ENCODE data around the gene ZNF473. TPM values are rescaled to one million over a fixed set of nuclear protein-coding genes. Genes with fewer than 3 reads are reported as not detected.

ZNF473 gene
- total and polyA plus RNA-seq, 2 of the 13 experiments (the other 11 are each of a cell fraction or from before 2014, with no cell fraction given), result 5.8 to 11.9 TPM

GRCh38 chr19:49977881-49978280 is 47.9 kb upstream of the ZNF473 start:
- 93% methylated on average over 15 of the region's 18 CpGs for WGBS (ENCODE audit: low lambda C conversion rate)

DNA sequence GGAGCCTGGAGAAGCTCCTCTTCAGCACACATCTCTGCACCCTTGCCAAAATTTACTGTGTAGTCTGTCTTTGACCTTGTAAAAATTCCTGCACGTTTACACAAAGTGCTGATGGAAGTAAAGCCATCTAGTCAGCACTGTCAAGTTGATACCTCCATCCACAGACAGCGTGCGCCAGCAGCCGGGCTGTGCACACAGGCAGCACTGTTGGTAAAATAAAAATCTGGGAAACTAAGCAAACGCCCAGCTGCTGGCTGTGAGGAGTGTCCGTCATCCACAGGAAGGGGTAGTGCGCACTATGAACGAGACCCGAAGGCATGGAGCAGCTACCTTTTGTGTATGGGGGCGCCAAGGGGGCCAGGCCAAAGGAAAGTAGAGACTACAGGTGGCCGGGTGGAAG is 47.5 kb upstream of the ZNF473 start:
- DNase-seq (ENCODE audit: low spot score), result no peak
- FAIRE-seq, result no peak
- 84% methylated on average over 11 of the region's 11 CpGs for WGBS (ENCODE audit: low lambda C conversion rate)
- H3K4me1 ChIP-seq (ENCODE audit: insufficient read depth, low read length), result no peaks in the 10 kb centered on the region
- no peaks in the 10 kb centered on the region for H3K9me3 ChIP-seq (ENCODE audit: low read length)
- no peak for TF ChIP-seq STAG1 (CRISPR knock-in tag; IDR thresholded peaks at IDR 0.05)
- H3K27ac ChIP-seq (ENCODE audit: extremely low read length, insufficient read depth, low read length), result no peak overlapping the region
- H3K4me3 ChIP-seq (replicated peaks in 1 of 3; ENCODE audit: insufficient read depth in 1 of 3, low read depth in 2 of 3, low read length in 3 of 3), result no peak overlapping the region
- H3K27me3 ChIP-seq (ENCODE audit: control insufficient read depth in 1 of 2, insufficient read depth in 2 of 2, low read length in 2 of 2), result no peaks in the 10 kb centered on the region
- H3K4me2 ChIP-seq (ENCODE audit: low read depth, low read length), result no peak overlapping the region
- ATAC-seq, result no peak
- in situ Hi-C loops (cut with HindIII; ENCODE audit: extremely low pct_ligation_motif_present, low pct_unique_long_range_greater_than_20kb) (loop anchor here (5.0 kb wide), 1 partner anchor 41 kb away; no protein-coding TSS in a partner anchor), intact Hi-C loops (cut with micrococcal nuclease; ENCODE audit: unreplicated experiment) (no loop called here)
- H4K20me1 ChIP-seq (ENCODE audit: insufficient read depth, low read length), result 0 out of 2 replicates have a peak, but pooled peaks cover 3% of the 10 kb centered on the region
- no peak overlapping the region for H2AFZ ChIP-seq (ENCODE audit: low read length)
- ChIA-PET POLR2A (no interaction called here), CTCF (ENCODE audit: low intra/inter-chr PET ratio, low total read pairs) (no interaction called here)
- no TSS peak for BruUV-seq (replicated peaks)
- H3K36me3 ChIP-seq (replicated peaks in 1 of 2; ENCODE audit: control insufficient read depth in 1 of 2, insufficient read depth in 2 of 2, low read length in 2 of 2), result peaks cover 0 to 1% of the 10 kb centered on the region in 2 experiments; a peak in 1 of 5 replicates
- H3K79me2 ChIP-seq (ENCODE audit: insufficient read depth, low read length), result no peaks in the 10 kb centered on the region
- H3K9ac ChIP-seq (ENCODE audit: insufficient read depth, low read depth, low read length), result no peak overlapping the region

More at GRCh38 chr19:49977881-49978280, 47.9 kb upstream of the ZNF473 start:
- no TSS peak for BruUV-seq (replicated peaks)
- TF ChIP-seq HOXD1 (CRISPR knock-in tag; IDR thresholded peaks at IDR 0.05), result no peak
- H2AFZ ChIP-seq (ENCODE audit: low read length), result no peak overlapping the region
- H3K9me3 ChIP-seq (ENCODE audit: low read length), result no peaks in the 10 kb centered on the region
- no peaks in the 10 kb centered on the region for H4K20me1 ChIP-seq (ENCODE audit: insufficient read depth, low read length)
- DNase-seq (ENCODE audit: low spot score) (no peak), ATAC-seq (no peak), FAIRE-seq (no peak)
- H3K4me3 ChIP-seq (replicated peaks in 1 of 3; ENCODE audit: insufficient read depth in 1 of 3, low read depth in 2 of 3, low read length in 3 of 3), result no peak overlapping the region
- in situ Hi-C loops (cut with HindIII; ENCODE audit: extremely low pct_ligation_motif_present, low pct_unique_long_range_greater_than_20kb) (loop anchor here (5.0 kb wide), 1 partner anchor 41 kb away; no protein-coding TSS in a partner anchor), intact Hi-C loops (cut with micrococcal nuclease; ENCODE audit: unreplicated experiment) (no loop called here)
- no peak overlapping the region for H3K4me2 ChIP-seq (ENCODE audit: low read depth, low read length)
- H3K36me3 ChIP-seq (replicated peaks in 1 of 2; ENCODE audit: control insufficient read depth in 1 of 2, insufficient read depth in 2 of 2, low read length in 2 of 2), result peaks cover 0 to 1% of the 10 kb centered on the region in 2 experiments; a peak in 1 of 5 replicates
- no peak overlapping the region for H3K27ac ChIP-seq (ENCODE audit: extremely low read length, insufficient read depth, low read length)
- no peak overlapping the region for H3K9ac ChIP-seq (ENCODE audit: insufficient read depth, low read depth, low read length)
- no peaks in the 10 kb centered on the region for H3K27me3 ChIP-seq (ENCODE audit: control insufficient read depth in 1 of 2, insufficient read depth in 2 of 2, low read length in 2 of 2)
- no peaks in the 10 kb centered on the region for H3K4me1 ChIP-seq (ENCODE audit: insufficient read depth, low read length)
- POLR2A ChIA-PET, result no interaction called here
- CTCF ChIA-PET (ENCODE audit: low intra/inter-chr PET ratio, low total read pairs), result no interaction called here
- H3K79me2 ChIP-seq (ENCODE audit: insufficient read depth, low read length), result no peaks in the 10 kb centered on the region
